Endothelial cell (in vitro differentiated cells): ENCODE data around the gene DDIAS. TPM values are rescaled to one million over a fixed set of nuclear protein-coding genes. Genes with fewer than 3 reads are reported as not detected.

Source experiments
- DNase-seq: peaks from one replicate; pipeline ENCODE4 v3.0.0; 2021; ENCODE audit warnings: low spot score
- H3K27ac Mint-ChIP-seq: one replicate; pipeline ENCODE4 v1.8.0; 2021; ENCODE audit warnings: mixed read lengths, inconsistent platforms; ENCODE audit not compliant: unreplicated experiment
- H3K27me3 Mint-ChIP-seq: one replicate; pipeline ENCODE4 v1.8.0; 2021; ENCODE audit warnings: mild to moderate bottlenecking, moderate library complexity, mixed read lengths, inconsistent platforms; ENCODE audit not compliant: unreplicated experiment
- H3K36me3 Mint-ChIP-seq: one replicate; pipeline ENCODE4 v1.8.0; 2021; ENCODE audit warnings: mild to moderate bottlenecking, low read depth, mixed read lengths, inconsistent platforms; ENCODE audit not compliant: unreplicated experiment
- H3K4me1 Mint-ChIP-seq: one replicate; pipeline ENCODE4 v1.8.0; 2021; ENCODE audit warnings: mild to moderate bottlenecking, mixed read lengths, inconsistent platforms; ENCODE audit not compliant: unreplicated experiment
- H3K4me3 Mint-ChIP-seq: one replicate; pipeline ENCODE4 v1.8.0; 2021; ENCODE audit warnings: mild to moderate bottlenecking, mixed read lengths, inconsistent platforms; ENCODE audit not compliant: unreplicated experiment
- H3K9me3 Mint-ChIP-seq: one replicate; pipeline ENCODE4 v1.8.0; 2021; ENCODE audit warnings: mixed read lengths, inconsistent platforms; ENCODE audit not compliant: unreplicated experiment
- CTCF ChIP-seq: fragments of 200-600 bp; sonication (generic); IDR thresholded peaks from one replicate; pipeline ENCODE4 v1.5.0; 2021; ENCODE audit warnings: antibody characterized with exemption; ENCODE audit not compliant: unreplicated experiment
- total RNA-seq: library from RNA; stranded (reverse); fragmentation: NEBNext Ultra II Directional; extraction: Animal tissue kit (Norgen Biotek cat#: 25700); gene quantifications from one replicate; pipeline ENCODE4 v1.2.1, GENCODE V29; 2021; ENCODE audit not compliant: unreplicated experiment

Gene DDIAS
- total RNA-seq, 1 donor from 2014 or later, result 11.2 TPM

- no peak for TF ChIP-seq CTCF
- peaks cover 8% of the 10 kb centered on the region for H3K27me3 Mint-ChIP-seq
- DNase-seq, result peak; percentile 91
- peak within 1 kb of the TSS; percentile 100 for H3K4me3 Mint-ChIP-seq
- peaks cover 49% of the 10 kb centered on the region for H3K4me1 Mint-ChIP-seq
- H3K36me3 Mint-ChIP-seq, result peaks cover 7% of the 10 kb centered on the region
- H3K9me3 Mint-ChIP-seq, result no peaks in the 10 kb centered on the region
- peak within 1 kb of the TSS; percentile 95 for H3K27ac Mint-ChIP-seq
These were observed 1.0 kb upstream of the DDIAS start, which contains the start of gene PRCP for GRCh38 chr11:82900277-82901164. PRCP (minus strand) TSS chr11:82900430; CDS start chr11:82900402, 28 bp downstream.

GRCh38 chr11:82901922-82902485 lies 468 bp downstream of the DDIAS start:
- H3K9me3 Mint-ChIP-seq, result no peaks in the 10 kb centered on the region
- peaks cover 7% of the 10 kb centered on the region for H3K36me3 Mint-ChIP-seq
- peak overlapping the region; percentile 100 for H3K4me3 Mint-ChIP-seq
- peaks cover 43% of the 10 kb centered on the region for H3K4me1 Mint-ChIP-seq
- TF ChIP-seq CTCF, result no peak
- H3K27me3 Mint-ChIP-seq, result peaks cover 8% of the 10 kb centered on the region
- DNase-seq, result no peak
- peak overlapping the region; percentile 25 for H3K27ac Mint-ChIP-seq

GRCh38 chr11:82902880-82903279 lies 1.3 kb downstream of the DDIAS start:
- Mint-ChIP-seq H3K27ac (peak overlapping the region; percentile 25), H3K4me1 (peaks cover 40% of the 10 kb centered on the region), H3K36me3 (peaks cover 7% of the 10 kb centered on the region), H3K4me3 (no peak overlapping the region), H3K9me3 (no peaks in the 10 kb centered on the region), H3K27me3 (peaks cover 8% of the 10 kb centered on the region)
- no peak for DNase-seq
- no peak for TF ChIP-seq CTCF

GRCh38 chr11:82903843-82904586 lies 2.5 kb downstream of the DDIAS start:
- Mint-ChIP-seq H3K4me1 (peaks cover 37% of the 10 kb centered on the region), H3K4me3 (no peak overlapping the region), H3K9me3 (no peaks in the 10 kb centered on the region), H3K27me3 (peaks cover 8% of the 10 kb centered on the region), H3K27ac (no peak overlapping the region), H3K36me3 (peaks cover 10% of the 10 kb centered on the region)
- DNase-seq, result no peak
- no peak for TF ChIP-seq CTCF
